GM19351 (cell line): Measurements from ENCODE around the gene HARS1.
A peak's percentile ranks its signal among the peaks of the same experiment; 100 is the strongest.
"Not testable (repeated sequence)": the region's sequence is repeated elsewhere in the genome, so short reads cannot be mapped to it uniquely, and the experiment has no call there.

Source experiments
- ATAC-seq: cut with Tn5 transposase; IDR thresholded peaks from one replicate; pipeline ENCODE4 v1.9.1; 2021; ENCODE audit warnings: mild to moderate bottlenecking, moderate library complexity; ENCODE audit not compliant: unreplicated experiment

The HARS1 gene

GRCh38 chr5:140690941-140691924 lies at the start of gene HARS1, which contains the start of gene HARS2:
HARS1 (minus strand) TSS chr5:140691370; CDS start chr5:140691304, 66 bp downstream.
HARS2 (plus strand) TSS chr5:140691455; CDS start chr5:140691649, 194 bp downstream.
- ATAC-seq, result peak; percentile 96

GRCh38 chr5:140737486-140737885 lies 46.3 kb upstream of the HARS1 start:
- no peak for ATAC-seq

DNA sequence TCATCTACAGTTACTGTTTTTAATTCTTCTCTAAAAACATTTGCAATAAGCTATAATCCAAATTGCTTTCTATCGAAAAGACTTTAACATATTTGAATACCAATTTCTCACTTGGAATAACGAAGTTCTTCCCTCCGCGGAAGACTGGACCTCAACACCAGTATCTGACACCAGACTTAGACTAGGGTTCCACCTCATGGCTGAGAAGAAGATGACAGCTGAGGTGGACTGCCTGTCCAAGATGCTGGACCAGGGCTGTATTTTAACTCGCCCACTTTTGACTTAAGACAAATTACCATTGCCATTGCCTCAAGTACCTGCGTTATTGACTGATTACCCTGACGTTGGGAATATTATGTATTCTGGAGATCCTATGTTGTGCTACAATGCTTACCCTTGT lies 43.2 kb upstream of the HARS1 start:
- no peak for ATAC-seq

- no peak for ATAC-seq
Measured at GRCh38 chr5:140733098-140733497, 41.9 kb upstream of the HARS1 start.

GRCh38 chr5:140725799-140726471 lies 34.8 kb upstream of the HARS1 start:
- ATAC-seq, result peak; percentile 93

DNA sequence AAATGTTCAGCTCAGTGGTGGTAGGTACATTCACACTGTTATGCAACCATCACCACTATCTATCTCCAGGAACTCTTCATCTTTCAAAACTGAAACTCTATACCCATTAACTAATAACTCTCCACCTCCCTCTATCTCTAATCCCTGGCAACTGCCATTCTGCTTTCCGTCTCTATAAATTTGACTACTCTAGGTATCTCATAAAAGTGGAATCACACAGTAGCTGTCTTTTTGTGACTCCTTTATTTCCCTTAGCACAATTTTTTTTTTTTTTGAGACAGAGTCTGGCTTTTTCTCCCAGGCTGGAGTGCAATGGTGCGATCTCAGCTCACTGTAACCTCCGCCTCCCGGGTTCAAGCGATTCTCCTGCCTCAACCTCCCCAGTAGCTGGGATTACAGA lies 30.2 kb upstream of the HARS1 start:
- not testable (repeated sequence) for ATAC-seq

- ATAC-seq, result not testable (repeated sequence)
Measured at GRCh38 chr5:140720738-140721137, 29.6 kb upstream of the HARS1 start.

DNA sequence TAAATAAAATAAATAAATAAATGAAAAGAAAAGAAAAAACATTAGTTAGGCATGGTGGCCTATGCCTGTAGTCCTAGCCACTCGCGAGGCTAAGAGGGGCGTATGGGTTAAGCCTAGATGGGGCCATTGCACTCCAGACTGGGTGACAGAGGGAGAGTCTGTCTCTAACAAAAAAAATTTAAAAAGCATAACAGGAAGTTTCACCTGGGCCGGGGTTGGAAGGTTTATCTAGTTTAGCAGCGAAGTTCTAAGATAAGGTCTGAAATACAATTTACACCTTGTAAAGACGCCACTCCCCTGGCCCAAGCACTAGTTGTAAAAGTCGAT lies 27.1 kb upstream of the HARS1 start:
- ATAC-seq, result no peak

DNA sequence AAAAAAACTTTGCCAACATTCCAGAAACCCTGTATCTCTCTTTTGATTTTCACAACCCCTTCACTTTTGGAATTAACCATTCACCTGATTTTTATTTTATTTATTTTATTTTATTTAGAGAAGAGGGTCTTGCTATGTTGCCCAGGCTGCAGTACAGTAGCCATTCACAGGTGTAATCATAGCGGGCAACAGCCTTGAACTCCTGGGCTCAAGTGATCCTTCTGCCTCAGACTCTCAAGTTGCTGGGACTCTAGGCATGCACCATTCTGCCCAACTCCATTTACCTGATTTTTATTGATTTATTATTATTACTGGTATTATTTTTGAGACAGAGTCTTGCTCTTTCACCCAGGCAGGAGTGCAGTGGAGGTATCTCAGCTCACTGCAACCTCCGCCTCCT lies 25.1 kb upstream of the HARS1 start:
- not testable (repeated sequence) for ATAC-seq

DNA sequence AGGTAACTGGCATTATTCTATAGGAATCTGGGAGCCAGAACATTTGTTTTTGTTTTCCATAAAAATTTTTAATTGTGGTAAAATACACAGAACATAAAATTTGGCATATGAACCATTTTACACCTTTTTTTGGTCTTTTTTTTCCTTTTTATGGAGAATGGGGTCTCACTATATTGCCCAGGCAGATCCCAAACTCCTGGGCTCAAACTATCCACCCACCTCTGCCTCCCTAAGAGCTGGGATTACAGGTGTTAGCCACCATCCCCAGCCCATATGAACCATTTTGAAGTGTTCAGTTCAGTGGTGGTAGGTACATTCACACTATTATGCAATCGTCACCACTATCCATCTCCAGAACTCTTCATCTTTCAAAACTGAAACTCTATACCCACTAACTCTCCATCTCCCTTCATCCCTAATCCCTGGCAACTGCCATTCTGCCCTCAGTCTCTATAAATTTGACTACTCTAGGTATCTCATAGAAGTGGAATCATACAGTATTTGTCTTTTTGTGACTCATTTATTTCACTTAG lies 22.5 kb upstream of the HARS1 start:
- ATAC-seq, result no peak

GRCh38 chr5:140711794-140712193 lies 20.6 kb upstream of the HARS1 start:
- no peak for ATAC-seq

- ATAC-seq, result peak; percentile 89
Measured at GRCh38 chr5:140710899-140711552, 19.9 kb upstream of the HARS1 start.

GRCh38 chr5:140708787-140709186 lies 17.6 kb upstream of the HARS1 start:
- ATAC-seq, result not testable (repeated sequence)

- no peak for ATAC-seq
Measured at GRCh38 chr5:140707812-140708211, 16.6 kb upstream of the HARS1 start.

GRCh38 chr5:140700177-140701144 lies 9.3 kb upstream of the HARS1 start, which contains the start of gene ZMAT2:
ZMAT2 (plus strand) TSS chr5:140700447; CDS start chr5:140700461, 14 bp downstream.
- ATAC-seq, result peak; percentile 100

DNA sequence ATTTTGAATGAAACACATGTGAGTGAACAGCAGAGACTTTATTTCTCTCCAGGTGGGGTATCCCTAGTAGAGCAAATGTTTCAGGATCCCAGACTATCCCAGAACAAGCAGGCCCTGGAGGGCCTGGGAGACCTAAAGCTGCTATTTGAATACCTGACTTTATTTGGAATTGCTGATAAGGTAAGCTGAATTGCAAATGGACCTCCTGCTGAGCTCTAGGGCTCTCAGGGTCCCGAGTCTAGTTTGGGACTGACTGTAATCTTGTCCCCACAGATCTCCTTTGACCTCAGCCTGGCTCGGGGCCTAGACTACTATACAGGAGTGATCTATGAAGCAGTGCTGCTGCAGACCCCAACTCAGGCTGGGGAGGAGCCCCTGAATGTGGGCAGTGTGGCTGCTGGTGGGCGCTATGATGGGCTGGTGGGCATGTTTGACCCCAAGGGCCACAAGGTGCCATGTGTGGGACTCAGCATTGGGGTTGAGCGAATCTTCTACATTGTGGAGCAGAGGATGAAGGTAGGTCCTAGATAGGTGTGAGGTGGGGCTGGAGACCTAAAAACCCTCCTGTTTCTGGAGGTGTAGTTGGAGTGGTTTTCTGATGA lies 5.8 kb upstream of the HARS1 start:
- no peak for ATAC-seq

DNA sequence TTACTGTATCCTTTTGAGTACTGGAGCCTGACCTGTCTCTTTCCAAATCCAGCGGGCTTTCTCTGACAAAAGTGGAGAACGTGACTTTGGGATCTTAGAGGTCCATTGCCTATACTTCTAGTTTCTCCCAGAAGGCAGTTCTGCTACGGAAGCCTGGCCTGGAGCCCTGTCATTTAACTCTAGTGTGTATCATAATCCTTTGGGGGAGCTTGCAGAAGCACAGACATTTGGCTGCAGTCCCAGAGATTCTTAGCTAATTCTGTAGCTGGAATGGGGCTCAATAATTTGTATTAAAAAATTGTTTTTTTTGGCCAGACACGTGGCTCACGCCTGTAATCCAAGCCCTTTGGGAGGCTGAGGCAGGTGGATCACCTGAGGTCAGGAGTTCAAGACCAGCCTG lies 3.1 kb upstream of the HARS1 start:
- no peak for ATAC-seq

DNA sequence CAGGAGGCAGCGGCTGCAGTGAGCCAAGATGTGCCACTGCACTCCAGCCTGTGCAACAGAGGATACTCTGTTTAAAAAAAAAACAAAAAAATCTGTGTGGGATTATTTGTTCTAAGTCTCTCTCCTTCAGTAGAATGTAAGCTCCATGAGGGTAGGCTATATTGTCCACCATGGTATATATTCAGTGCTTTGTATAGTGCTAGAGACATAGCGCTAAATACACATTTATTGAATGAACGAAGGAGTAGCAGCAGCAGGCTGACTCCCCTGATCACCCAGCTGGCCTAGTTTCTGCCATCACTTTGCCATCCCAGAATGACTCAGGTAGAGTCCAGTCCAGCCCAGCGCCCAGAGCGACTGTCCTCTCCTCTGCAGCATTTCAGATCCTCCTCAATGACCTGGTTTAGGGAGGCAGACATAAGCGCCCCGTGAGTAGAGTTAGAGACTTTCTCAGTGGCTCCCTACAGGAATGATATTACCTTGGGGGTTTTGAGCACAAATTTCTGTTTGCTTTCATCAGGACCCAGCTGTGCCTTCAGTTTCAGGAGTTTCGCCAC lies 716 bp downstream of the HARS1 start:
- ATAC-seq, result peak; percentile 4

DNA sequence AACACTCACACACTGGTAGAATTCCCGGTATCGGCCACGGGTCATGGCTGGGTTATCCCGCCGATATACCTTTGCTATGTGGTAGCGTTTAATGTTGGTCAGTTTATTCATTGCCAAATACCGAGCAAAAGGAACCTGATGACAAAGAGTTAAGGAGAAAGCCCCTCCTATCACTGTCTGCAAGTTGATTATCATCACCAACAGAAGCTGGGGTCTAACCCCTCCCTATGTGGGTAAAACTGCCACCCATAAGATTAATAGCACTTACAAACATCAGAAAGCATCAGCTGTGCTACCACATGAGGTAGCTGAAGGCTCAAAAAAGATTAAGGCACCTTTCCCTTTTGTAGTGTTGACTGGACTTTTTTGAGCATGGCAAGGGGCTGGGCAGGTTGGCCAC lies 12.2 kb downstream of the HARS1 start:
- ATAC-seq, result no peak
